Fibroblast of lung (primary cell): ENCODE results near the gene RUFY2. TPM values are rescaled to one million over a fixed set of nuclear protein-coding genes. Genes with fewer than 3 reads are reported as not detected.

Experiments
- DNase-seq, 2 donors: peaks; one replicate each; pipeline versions ENCODE4 v3.0.0 to v3.0.0-alpha.2; 2010; ENCODE audit warnings: low read depth in 2 of 2
- H2AFZ ChIP-seq: 2 replicates; pipeline ENCODE4 v1.5.1; 2012; ENCODE audit warnings: low read length, control low read depth, inconsistent platforms
- H3K27ac ChIP-seq: 2 replicates; pipeline ENCODE4 v1.5.1; 2011; ENCODE audit warnings: low read length, control low read depth; ENCODE audit not compliant: insufficient read depth
- H3K27me3 ChIP-seq: 2 replicates; pipeline ENCODE4 v1.5.1; 2011; ENCODE audit warnings: mild to moderate bottlenecking, low read length; ENCODE audit not compliant: control insufficient read depth, insufficient read depth
- H3K36me3 ChIP-seq: 2 replicates; pipeline ENCODE4 v1.5.1; 2011; ENCODE audit warnings: low read length; ENCODE audit not compliant: control insufficient read depth, insufficient read depth
- H3K4me1 ChIP-seq: 2 replicates; pipeline ENCODE4 v1.5.1; 2011; ENCODE audit warnings: low read length; ENCODE audit not compliant: control insufficient read depth, insufficient read depth; ENCODE audit errors: extremely low read depth
- H3K4me2 ChIP-seq: 2 replicates; pipeline ENCODE4 v1.5.1; 2011; ENCODE audit warnings: low read length, control low read depth; ENCODE audit not compliant: insufficient read depth; ENCODE audit errors: extremely low read depth
- H3K4me3 ChIP-seq, 4 experiments: fragments of 200-600 bp in 1 of 4; sonication (generic) in 1 of 4; replicated peaks in 1 of 4; 2 replicates each; pipeline ENCODE4 v1.5.1; 2011 to 2016; ENCODE audit warnings: low read length in 4 of 4, low read depth in 3 of 4, mild to moderate bottlenecking in 3 of 4, control low read depth in 2 of 4, inconsistent platforms in 1 of 4, mixed read lengths in 1 of 4; ENCODE audit not compliant: insufficient read depth in 1 of 4; ENCODE audit errors: control extremely low read depth in 1 of 4
- H3K79me2 ChIP-seq: 2 replicates; pipeline ENCODE4 v1.5.1; 2012; ENCODE audit warnings: mild to moderate bottlenecking, low read length, inconsistent platforms; ENCODE audit not compliant: control insufficient read depth, insufficient read depth
- H3K9ac ChIP-seq: 2 replicates; pipeline ENCODE4 v1.5.1; 2011; ENCODE audit warnings: mild to moderate bottlenecking, low read length, control low read depth; ENCODE audit not compliant: insufficient read depth
- H3K9me3 ChIP-seq: 2 replicates; pipeline ENCODE4 v1.5.1; 2012; ENCODE audit warnings: low read depth, low read length; ENCODE audit not compliant: control insufficient read depth, insufficient read depth
- H4K20me1 ChIP-seq: 2 replicates; pipeline ENCODE4 v1.5.1; 2011; ENCODE audit warnings: low read length; ENCODE audit not compliant: control insufficient read depth, insufficient read depth; ENCODE audit errors: extremely low read depth
- EZH2 ChIP-seq: IDR thresholded peaks from 2 replicates; pipeline ENCODE4 v1.5.1; 2012; ENCODE audit warnings: low read length, control low read depth, mild to moderate bottlenecking; ENCODE audit errors: missing control alignments
- polyA plus RNA-seq, 2 donors: library from polyadenylated mRNA; depleted of rRNA in 1 of 2; stranded (reverse) in 1 of 2; unstranded in 1 of 2; fragments of >200 nt; gene quantifications; 2 replicates each; pipeline ENCODE4 v1.2.1, GENCODE V29; 2011 to 2012; ENCODE audit warnings: missing spikeins in 1 of 2
- total RNA-seq: library from RNA; depleted of rRNA; stranded (reverse); fragments of >200 nt; gene quantifications from 2 replicates; pipeline ENCODE4 v1.2.1, GENCODE V29; 2014
- TF ChIP-seq, protein P1 (sequence below), 2 donors: IDR thresholded peaks in 1 of 2; conservative IDR thresholded peaks in 1 of 2; 1 replicate in 1 of 2; 2 replicates in 1 of 2; pipeline ENCODE4 v1.5.1; 2011 to 2012; ENCODE audit warnings: low read length in 2 of 2, control low read depth in 1 of 2, inconsistent platforms in 1 of 2, low read depth in 1 of 2, mild to moderate bottlenecking in 1 of 2

The RUFY2 gene
- total and polyA plus RNA-seq, 2 donors (not counting 1 experiment from before 2014, with no cell fraction given) = 18.4 to 25.9 TPM

DNA sequence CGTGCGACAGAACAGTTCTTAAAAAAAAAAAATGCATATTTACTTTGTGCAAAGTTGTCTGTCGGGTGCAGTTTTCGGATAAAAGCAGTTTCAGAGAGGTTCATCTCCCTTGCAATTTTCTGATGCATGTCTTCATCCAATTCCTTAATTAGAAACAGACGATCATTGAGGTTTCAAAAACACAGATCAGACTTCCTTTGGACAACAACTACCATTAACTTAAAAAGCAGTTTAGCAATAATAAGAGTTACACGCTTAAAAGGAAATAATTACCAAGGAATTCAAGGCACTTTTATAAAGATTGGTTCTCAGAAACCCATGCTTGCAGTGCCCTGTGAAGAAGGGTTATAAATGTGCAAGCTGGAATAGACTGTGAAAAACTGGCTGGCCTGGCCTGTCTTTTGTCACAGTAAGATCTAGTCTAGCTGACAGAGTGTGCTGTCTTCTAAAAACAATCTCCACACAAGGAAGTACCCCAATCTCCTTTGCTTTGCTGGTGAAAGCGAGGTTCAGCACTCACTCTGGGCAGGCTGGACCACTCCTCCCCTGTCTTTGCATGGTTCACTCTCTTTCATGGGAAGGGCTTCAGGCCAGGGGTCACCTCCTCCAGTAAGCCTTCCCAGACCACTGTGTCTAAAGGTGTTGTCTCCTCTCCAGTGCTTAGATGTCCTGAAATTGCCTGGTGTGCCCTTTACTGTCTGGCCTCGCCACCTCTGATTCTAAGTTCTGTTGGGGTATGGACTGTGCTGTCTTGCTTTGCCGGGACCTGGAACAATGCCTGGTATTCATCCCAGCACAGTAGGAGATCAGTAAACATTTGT is 110.0 kb downstream of the RUFY2 start:
- H3K27me3 ChIP-seq = no peaks in the 10 kb centered on the region
- no peak overlapping the region for H3K4me2 ChIP-seq
- DNase-seq = no peak
- H3K4me3 ChIP-seq = no peak overlapping the region
- no peaks in the 10 kb centered on the region for H3K9me3 ChIP-seq
- no peaks in the 10 kb centered on the region for H3K79me2 ChIP-seq
- H3K27ac ChIP-seq = no peak overlapping the region
- no peaks in the 10 kb centered on the region for H3K4me1 ChIP-seq
- no peaks in the 10 kb centered on the region for H4K20me1 ChIP-seq
- no peak overlapping the region for H3K9ac ChIP-seq
- H3K36me3 ChIP-seq = no peaks in the 10 kb centered on the region
- TF ChIP-seq, protein P1, sequence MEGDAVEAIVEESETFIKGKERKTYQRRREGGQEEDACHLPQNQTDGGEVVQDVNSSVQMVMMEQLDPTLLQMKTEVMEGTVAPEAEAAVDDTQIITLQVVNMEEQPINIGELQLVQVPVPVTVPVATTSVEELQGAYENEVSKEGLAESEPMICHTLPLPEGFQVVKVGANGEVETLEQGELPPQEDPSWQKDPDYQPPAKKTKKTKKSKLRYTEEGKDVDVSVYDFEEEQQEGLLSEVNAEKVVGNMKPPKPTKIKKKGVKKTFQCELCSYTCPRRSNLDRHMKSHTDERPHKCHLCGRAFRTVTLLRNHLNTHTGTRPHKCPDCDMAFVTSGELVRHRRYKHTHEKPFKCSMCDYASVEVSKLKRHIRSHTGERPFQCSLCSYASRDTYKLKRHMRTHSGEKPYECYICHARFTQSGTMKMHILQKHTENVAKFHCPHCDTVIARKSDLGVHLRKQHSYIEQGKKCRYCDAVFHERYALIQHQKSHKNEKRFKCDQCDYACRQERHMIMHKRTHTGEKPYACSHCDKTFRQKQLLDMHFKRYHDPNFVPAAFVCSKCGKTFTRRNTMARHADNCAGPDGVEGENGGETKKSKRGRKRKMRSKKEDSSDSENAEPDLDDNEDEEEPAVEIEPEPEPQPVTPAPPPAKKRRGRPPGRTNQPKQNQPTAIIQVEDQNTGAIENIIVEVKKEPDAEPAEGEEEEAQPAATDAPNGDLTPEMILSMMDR (conservative IDR thresholded peaks at IDR 0.05 in 1 of 2, IDR thresholded peaks at IDR 0.05 in 1 of 2; ENCODE audit: low read depth in 1 of 2, low read length in 2 of 2) = no peak
- TF ChIP-seq EZH2 = no peak
- H2AFZ ChIP-seq = no peak overlapping the region

Other genes starting within 250 kb of the RUFY2 start
- gene ATOH7, start 175.2 kb downstream of the RUFY2 start, total RNA-seq = under 0.01 TPM in 1 of 2 replicates, not detected in the other
- gene ATOH7, start 175.2 kb downstream of the RUFY2 start, polyA plus RNA-seq = 0.08 TPM in 1 of 2 replicates, not detected in the other
- 36.5 and 36.7 TPM in 2 replicates for gene HNRNPH3, start 75.2 kb downstream of the RUFY2 start, total RNA-seq
- gene HNRNPH3, start 75.2 kb downstream of the RUFY2 start, polyA plus RNA-seq = 51.1 and 102 TPM in 2 replicates
- 2.8 and 5.1 TPM in 2 replicates for gene PBLD, start 74.3 kb downstream of the RUFY2 start, total RNA-seq
- 1.3 TPM in 2 replicates for gene PBLD, start 74.3 kb downstream of the RUFY2 start, polyA plus RNA-seq
- 5.6 and 6.4 TPM in 2 replicates for gene DNA2, start 64.7 kb upstream of the RUFY2 start, total RNA-seq
- gene DNA2, start 64.7 kb upstream of the RUFY2 start, polyA plus RNA-seq = 2.6 and 5.7 TPM in 2 replicates
- gene SLC25A16, start 120.2 kb upstream of the RUFY2 start, total RNA-seq = 8.2 and 15.7 TPM in 2 replicates
- gene SLC25A16, start 120.2 kb upstream of the RUFY2 start, polyA plus RNA-seq = 24.1 and 29.5 TPM in 2 replicates
- 3.3 and 3.6 TPM in 2 replicates for gene TET1, start 153.1 kb upstream of the RUFY2 start, total RNA-seq
- 1.2 and 4.7 TPM in 2 replicates for gene TET1, start 153.1 kb upstream of the RUFY2 start, polyA plus RNA-seq